H1 (cell line): ENCODE results near the gene PAK6.
A peak's percentile ranks its signal among the peaks of the same experiment; 100 is the strongest.

Experiments used
- CTCF ChIP-seq, 3 experiments: IDR thresholded peaks; 1 replicate in 2 of 3; 2 replicates in 1 of 3; pipeline versions ENCODE4 v1.5.1 to v1.6.1; 2011; ENCODE audit warnings: low read length in 3 of 3, mild to moderate bottlenecking in 3 of 3, inconsistent platforms in 2 of 3, low read depth in 1 of 3, moderate library complexity in 1 of 3; ENCODE audit not compliant: insufficient read depth in 1 of 3; ENCODE audit errors: control extremely low read depth in 1 of 3
- POLR2AphosphoS5 ChIP-seq: IDR thresholded peaks from 2 replicates; pipeline ENCODE4 v1.6.1; 2011; ENCODE audit warnings: low read depth, low read length
- RFX5 ChIP-seq: IDR thresholded peaks from 2 replicates; pipeline ENCODE4 v1.6.1; 2011; ENCODE audit warnings: low read depth, low read length, improper control_type of control experiment, borderline replicate concordance
- TAF1 ChIP-seq: IDR thresholded peaks from 2 replicates; pipeline ENCODE4 v1.6.1; 2011; ENCODE audit warnings: mild to moderate bottlenecking, low read depth, low read length
- USF2 ChIP-seq: IDR thresholded peaks from 2 replicates; pipeline ENCODE4 v1.6.1; 2011; ENCODE audit warnings: low read length, improper control_type of control experiment

GRCh38 chr15:40254452-40254851 is 15.6 kb downstream of the PAK6 start:
- TF ChIP-seq RFX5 (no peak), POLR2AphosphoS5 (no peak), USF2 (no peak), CTCF (IDR thresholded peaks at IDR 0.05; ENCODE audit: control extremely low read depth in 1 of 3, insufficient read depth in 1 of 3, low read depth in 1 of 3, low read length in 3 of 3) (peak; percentile 18 to 35 (median 24)), TAF1 (no peak)
